ENCODE data around the gene CARD10.

- TF ChIP-seq EZH2 (IDR thresholded peaks at IDR 0.05) = no peak
- TF ChIP-seq CTCF (IDR thresholded peaks at IDR 0.05) = no peak
- TF ChIP-seq EZH2phosphoT487 (IDR thresholded peaks at IDR 0.05) = no peak
Observed at GRCh38 chr22:37443086-37443485, 76.1 kb downstream of the CARD10 start.

Measured in neural progenitor cell (in vitro differentiated cells).